Caco-2 (cell line): Measurements from ENCODE around the gene NAV3. TPM values are rescaled to one million over a fixed set of nuclear protein-coding genes. Genes with fewer than 3 reads are reported as not detected.
"Not testable (repeated sequence)": the region's sequence is repeated elsewhere in the genome, so short reads cannot be mapped to it uniquely, and the experiment has no call there.

Experiments
- BruUV-seq: library from RNA; stranded (reverse); fragments of 400-500 nt; replicated peaks from 2 replicates; lab custom pipeline; 2021; lab: Mats Ljungman, UMichigan
- CTCF ChIA-PET: fragments of 300-600 bp; sonication (Branson Sonifier 250); formaldehyde crosslinking; loops from one replicate; lab custom pipeline; 2022; ENCODE audit warnings: antibody characterized with exemption; lab: Charles Lee
- POLR2A ChIA-PET: fragments of 300-600 bp; sonication (Branson Sonifier 250); formaldehyde crosslinking; loops from one replicate; lab custom pipeline; 2022; ENCODE audit warnings: antibody characterized with exemption; lab: Charles Lee
- DNase-seq, 2 experiments: peaks; one replicate each; pipeline versions ENCODE4 v3.0.0 to v3.0.0-alpha.2; 2020 to 2022
- H3K27me3 ChIP-seq: replicated peaks from 2 replicates; pipeline ENCODE4 v1.6.0; 2011; ENCODE audit warnings: low read length; ENCODE audit not compliant: control insufficient read depth, insufficient read depth
- H3K36me3 ChIP-seq: 2 replicates; pipeline ENCODE4 v1.5.1; 2011; ENCODE audit warnings: low read length; ENCODE audit not compliant: control insufficient read depth, insufficient read depth
- H3K4me1 ChIP-seq: fragments of 250-450 bp; sonication (Bioruptor Pico); 2 replicates; pipeline ENCODE4 v1.5.1; 2020; ENCODE audit warnings: mild to moderate bottlenecking
- H3K4me3 ChIP-seq: 2 replicates; pipeline ENCODE4 v1.5.1; 2011; ENCODE audit warnings: low read depth, mild to moderate bottlenecking, control low read depth, low read length
- H3K9me3 ChIP-seq: fragments of 250-450 bp; sonication (Bioruptor Pico); 2 replicates; pipeline ENCODE4 v1.5.1; 2020; ENCODE audit warnings: mild to moderate bottlenecking, moderate library complexity
- H3K27ac Mint-ChIP-seq: one replicate; pipeline ENCODE4 v1.8.0; 2022; ENCODE audit warnings: mixed read lengths; ENCODE audit not compliant: unreplicated experiment
- H3K27me3 Mint-ChIP-seq: one replicate; pipeline ENCODE4 v1.8.0; 2022; ENCODE audit warnings: mixed read lengths; ENCODE audit not compliant: insufficient read depth, unreplicated experiment
- H3K36me3 Mint-ChIP-seq: one replicate; pipeline ENCODE4 v1.8.0; 2022; ENCODE audit warnings: mild to moderate bottlenecking, mixed read lengths; ENCODE audit not compliant: insufficient read depth, unreplicated experiment
- H3K4me1 Mint-ChIP-seq: one replicate; pipeline ENCODE4 v1.8.0; 2022; ENCODE audit warnings: low read depth, mixed read lengths; ENCODE audit not compliant: unreplicated experiment
- H3K4me3 Mint-ChIP-seq: one replicate; pipeline ENCODE4 v1.8.0; 2022; ENCODE audit warnings: mild to moderate bottlenecking, moderate library complexity, mixed read lengths; ENCODE audit not compliant: unreplicated experiment
- H3K9me3 Mint-ChIP-seq: one replicate; pipeline ENCODE4 v1.8.0; 2022; ENCODE audit warnings: mixed read lengths; ENCODE audit not compliant: unreplicated experiment
- intact Hi-C: fragments of 100-400 bp; cut with micrococcal nuclease; formaldehyde crosslinking; loops from one replicate; pipeline ENCODE4 v1.10.0; 2022; ENCODE audit not compliant: unreplicated experiment
- total RNA-seq: library from RNA; stranded (reverse); gene quantifications from 2 replicates; pipeline ENCODE4 v1.2.3, GENCODE V29; 2022
- TF ChIP-seq, protein P1 (sequence below), 2 experiments: fragments of 200-600 bp in 1 of 2; IDR thresholded peaks; 1 replicate in 1 of 2; 2 replicates in 1 of 2; pipeline versions ENCODE4 v1.5.1 to v1.8.0; 2011 to 2022; ENCODE audit warnings: antibody characterized with exemption in 1 of 2, control low read depth in 1 of 2, inconsistent platforms in 1 of 2, low read depth in 1 of 2, low read length in 1 of 2, mild to moderate bottlenecking in 1 of 2, moderate library complexity in 1 of 2; ENCODE audit not compliant: insufficient read depth in 1 of 2, severe bottlenecking in 1 of 2, unreplicated experiment in 1 of 2

NAV3 gene
- total RNA-seq, 1 experiment from 2014 or later: 0.45 TPM

DNA sequence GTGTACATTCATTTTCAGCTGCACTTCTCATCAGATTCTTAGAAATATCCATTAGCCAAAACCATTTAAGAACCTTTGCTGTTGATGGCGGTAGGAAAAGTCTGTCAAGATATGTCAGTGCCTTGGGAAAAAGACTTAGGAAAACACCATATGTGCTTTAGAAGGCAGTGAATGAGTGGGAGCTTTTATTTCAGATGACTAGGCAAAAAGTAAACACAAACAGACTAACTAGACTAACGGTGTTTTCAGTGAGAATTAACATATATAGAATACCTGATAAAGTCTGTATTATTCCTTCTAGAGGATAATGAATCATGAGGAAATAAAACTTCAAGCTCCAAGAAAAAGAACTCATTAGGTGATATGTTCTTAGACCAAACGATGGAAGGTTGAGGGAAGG, 418.9 kb downstream of the NAV3 start:
- Histone ChIP-seq H3K4me1 (no peaks in the 10 kb centered on the region), H3K36me3 (no peaks in the 10 kb centered on the region), H3K27me3 (no peaks in the 10 kb centered on the region), H3K9me3 (no peaks in the 10 kb centered on the region), H3K4me3 (no peak overlapping the region)
- H3K36me3 Mint-ChIP-seq: no peaks in the 10 kb centered on the region
- ChIA-PET CTCF (no interaction called here), POLR2A (no interaction called here)
- DNase-seq: no peak
- H3K4me3 Mint-ChIP-seq: no peak overlapping the region
- TF ChIP-seq, protein P1, sequence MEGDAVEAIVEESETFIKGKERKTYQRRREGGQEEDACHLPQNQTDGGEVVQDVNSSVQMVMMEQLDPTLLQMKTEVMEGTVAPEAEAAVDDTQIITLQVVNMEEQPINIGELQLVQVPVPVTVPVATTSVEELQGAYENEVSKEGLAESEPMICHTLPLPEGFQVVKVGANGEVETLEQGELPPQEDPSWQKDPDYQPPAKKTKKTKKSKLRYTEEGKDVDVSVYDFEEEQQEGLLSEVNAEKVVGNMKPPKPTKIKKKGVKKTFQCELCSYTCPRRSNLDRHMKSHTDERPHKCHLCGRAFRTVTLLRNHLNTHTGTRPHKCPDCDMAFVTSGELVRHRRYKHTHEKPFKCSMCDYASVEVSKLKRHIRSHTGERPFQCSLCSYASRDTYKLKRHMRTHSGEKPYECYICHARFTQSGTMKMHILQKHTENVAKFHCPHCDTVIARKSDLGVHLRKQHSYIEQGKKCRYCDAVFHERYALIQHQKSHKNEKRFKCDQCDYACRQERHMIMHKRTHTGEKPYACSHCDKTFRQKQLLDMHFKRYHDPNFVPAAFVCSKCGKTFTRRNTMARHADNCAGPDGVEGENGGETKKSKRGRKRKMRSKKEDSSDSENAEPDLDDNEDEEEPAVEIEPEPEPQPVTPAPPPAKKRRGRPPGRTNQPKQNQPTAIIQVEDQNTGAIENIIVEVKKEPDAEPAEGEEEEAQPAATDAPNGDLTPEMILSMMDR (IDR thresholded peaks at IDR 0.05; ENCODE audit: insufficient read depth in 1 of 2, low read depth in 1 of 2, low read length in 1 of 2, severe bottlenecking in 1 of 2, unreplicated experiment in 1 of 2): no peak
- intact Hi-C loops: no loop called here
- no peaks in the 10 kb centered on the region for H3K4me1 Mint-ChIP-seq
- BruUV-seq: no TSS peak
- no peaks in the 10 kb centered on the region for H3K27me3 Mint-ChIP-seq
- H3K27ac Mint-ChIP-seq: no peak overlapping the region
- H3K9me3 Mint-ChIP-seq: no peaks in the 10 kb centered on the region

DNA sequence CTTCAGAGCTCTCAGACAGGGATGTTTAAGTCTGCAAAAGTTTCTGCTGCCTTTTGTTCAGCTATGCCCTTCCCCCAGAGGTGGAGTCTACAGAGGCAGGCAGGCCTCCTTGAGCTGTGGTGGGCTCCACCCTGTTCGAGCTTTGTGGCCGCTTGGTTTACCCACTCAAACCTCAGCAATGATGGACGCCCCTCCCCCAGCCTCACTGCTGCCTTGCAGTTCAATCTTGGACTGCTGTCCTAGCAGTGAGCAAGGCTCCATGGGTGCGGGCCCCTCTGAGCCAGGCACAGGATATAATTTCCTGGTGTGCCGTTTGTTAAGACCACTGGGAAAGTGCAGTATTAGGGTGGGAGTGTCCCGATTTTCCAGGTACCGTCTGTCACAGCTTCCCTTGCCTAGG, 427.0 kb downstream of the NAV3 start:
- POLR2A ChIA-PET: not testable (repeated sequence)

GRCh38 chr12:78260976-78261375, 430.3 kb downstream of the NAV3 start:
- Mint-ChIP-seq H3K4me3 (no peak overlapping the region), H3K9me3 (no peaks in the 10 kb centered on the region), H3K27me3 (peaks cover 7% of the 10 kb centered on the region), H3K36me3 (no peaks in the 10 kb centered on the region), H3K27ac (no peak overlapping the region), H3K4me1 (no peaks in the 10 kb centered on the region)
- TF ChIP-seq, protein P1 (IDR thresholded peaks at IDR 0.05; ENCODE audit: insufficient read depth in 1 of 2, low read depth in 1 of 2, low read length in 1 of 2, severe bottlenecking in 1 of 2, unreplicated experiment in 1 of 2): no peak
- Histone ChIP-seq H3K4me1 (no peaks in the 10 kb centered on the region), H3K9me3 (no peaks in the 10 kb centered on the region), H3K36me3 (no peaks in the 10 kb centered on the region), H3K4me3 (no peak overlapping the region), H3K27me3 (no peaks in the 10 kb centered on the region)
- BruUV-seq: no TSS peak
- ChIA-PET POLR2A (no interaction called here), CTCF (no interaction called here)
- intact Hi-C loops: no loop called here
- no peak for DNase-seq

More for the DNA sequence above, 427.0 kb downstream of the NAV3 start:
- H3K27ac Mint-ChIP-seq, CTCF ChIA-PET, H3K4me3 Mint-ChIP-seq, H3K27me3 ChIP-seq, H3K9me3 Mint-ChIP-seq, H3K27me3 Mint-ChIP-seq, H3K36me3 Mint-ChIP-seq, H3K9me3 ChIP-seq, H3K4me1 Mint-ChIP-seq, H3K36me3 ChIP-seq, intact Hi-C loops, DNase-seq, BruUV-seq, H3K4me1 ChIP-seq, H3K4me3 ChIP-seq: not testable (repeated sequence)

DNA sequence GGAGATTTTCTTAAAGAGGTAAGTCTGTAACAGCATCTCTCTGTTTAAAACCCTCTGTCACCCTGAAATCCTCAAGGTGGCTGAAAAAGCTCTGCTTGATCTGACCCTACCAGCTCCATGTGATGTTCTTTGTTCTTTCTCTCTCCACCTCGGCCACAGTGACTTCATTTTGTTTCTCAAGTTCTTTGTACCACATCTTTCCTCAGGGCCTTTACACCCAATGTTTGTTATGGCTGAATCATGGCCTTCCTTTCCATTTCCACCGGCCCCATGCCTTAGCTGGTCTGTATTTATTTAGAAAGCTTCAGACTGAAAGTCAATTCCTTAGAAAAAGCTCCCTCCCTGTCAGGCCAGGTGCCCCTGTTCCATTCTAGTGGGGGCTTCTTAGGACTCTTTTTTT, 431.2 kb downstream of the NAV3 start:
- intact Hi-C loops: no loop called here
- H3K27me3 Mint-ChIP-seq: peaks cover 7% of the 10 kb centered on the region
- no peaks in the 10 kb centered on the region for H3K9me3 ChIP-seq
- ChIA-PET POLR2A (no interaction called here), CTCF (no interaction called here)
- no TSS peak for BruUV-seq
- no peaks in the 10 kb centered on the region for H3K4me1 ChIP-seq
- no peaks in the 10 kb centered on the region for H3K9me3 Mint-ChIP-seq
- TF ChIP-seq, protein P1 (IDR thresholded peaks at IDR 0.05; ENCODE audit: insufficient read depth in 1 of 2, low read depth in 1 of 2, low read length in 1 of 2, severe bottlenecking in 1 of 2, unreplicated experiment in 1 of 2): no peak
- H3K27ac Mint-ChIP-seq: no peak overlapping the region
- no peak for DNase-seq
- H3K4me3 ChIP-seq: no peak overlapping the region
- H3K27me3 ChIP-seq: no peaks in the 10 kb centered on the region
- no peaks in the 10 kb centered on the region for H3K36me3 Mint-ChIP-seq
- H3K4me1 Mint-ChIP-seq: no peaks in the 10 kb centered on the region
- H3K36me3 ChIP-seq: no peaks in the 10 kb centered on the region
- no peak overlapping the region for H3K4me3 Mint-ChIP-seq
